Stimulated activated CD4-positive, alpha-beta T cell treated with anti-CD3 and anti-CD28 coated beads, Interleukin-2, amount 100 ng/mL, for 4 hours (primary cell): ENCODE measurements around the gene FOSL1.

Experiments
- DNase-seq: peaks from one replicate; pipeline ENCODE4 v3.0.0-alpha.2; 2020; ENCODE audit warnings: low read depth

Gene FOSL1

DNA sequence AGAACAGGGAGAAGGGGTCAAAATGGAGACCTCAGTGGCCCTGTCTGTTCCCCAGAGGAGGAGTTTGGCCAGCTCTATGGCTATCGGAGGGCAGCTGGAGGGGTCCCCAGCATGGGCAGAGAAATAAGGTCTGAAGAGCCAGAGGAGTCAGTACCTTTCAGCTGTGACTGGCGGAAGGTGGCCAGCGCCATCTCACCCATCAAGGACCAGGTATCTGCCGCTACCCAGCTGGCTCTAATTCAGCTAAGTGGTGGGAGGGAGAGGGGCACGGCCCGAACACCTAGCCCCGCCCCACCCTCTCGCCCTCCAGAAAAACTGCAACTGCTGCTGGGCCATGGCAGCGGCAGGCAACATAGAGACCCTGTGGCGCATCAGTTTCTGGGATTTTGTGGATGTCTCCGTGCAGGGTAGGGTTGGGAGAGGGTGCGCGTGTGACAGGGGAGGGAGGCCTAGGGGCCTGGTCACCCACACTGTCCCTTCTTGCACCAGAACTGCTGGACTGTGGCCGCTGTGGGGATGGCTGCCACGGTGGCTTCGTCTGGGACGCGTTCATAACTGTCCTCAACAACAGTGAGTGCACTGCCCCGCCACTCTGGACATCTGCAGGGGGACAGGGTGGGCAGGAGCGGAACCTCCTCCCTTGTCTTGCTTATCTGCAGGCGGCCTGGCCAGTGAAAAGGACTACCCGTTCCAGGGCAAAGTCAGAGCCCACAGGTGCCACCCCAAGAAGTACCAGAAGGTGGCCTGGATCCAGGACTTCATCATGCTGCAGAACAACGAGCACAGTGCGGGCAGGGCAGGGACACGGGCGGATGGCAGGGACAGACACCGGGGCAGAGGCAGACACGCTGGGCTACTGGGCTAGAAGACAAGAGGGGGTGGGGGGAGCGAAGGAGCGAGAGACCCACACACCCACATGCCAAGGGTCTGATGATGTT, 17.8 kb downstream of the FOSL1 start:
- no peak for DNase-seq

DNA sequence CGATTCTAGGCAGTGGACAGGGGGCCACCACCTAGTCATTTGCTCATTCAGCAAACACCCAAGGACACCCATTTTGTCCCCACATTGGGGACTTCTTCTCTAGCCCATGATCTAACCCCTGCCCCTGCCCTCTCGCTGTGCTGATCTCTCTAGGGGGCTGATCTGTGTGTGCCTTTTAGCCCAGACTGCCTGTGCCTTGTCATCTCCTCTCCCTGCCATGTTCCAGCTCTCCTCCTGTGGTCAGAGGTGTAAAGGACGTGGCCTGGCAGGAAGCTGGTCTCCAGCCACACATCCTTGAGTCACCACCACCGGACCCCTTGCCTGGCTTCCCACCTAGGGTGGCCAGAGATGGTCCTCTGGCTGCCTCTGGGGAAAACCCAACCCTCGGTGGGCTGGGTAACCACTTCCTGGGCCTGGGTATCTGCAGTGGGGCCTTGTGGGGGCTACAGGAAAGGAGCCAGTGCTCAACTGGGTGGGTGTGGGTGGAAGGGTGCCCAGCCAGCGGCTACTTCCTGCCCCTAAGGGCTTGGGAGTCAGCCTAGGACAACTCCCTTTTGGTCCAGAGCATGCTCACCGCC, 19.3 kb downstream of the FOSL1 start:
- DNase-seq, result no peak

GRCh38 chr11:65880027-65880426, 20.2 kb downstream of the FOSL1 start:
- DNase-seq, result no peak

DNA sequence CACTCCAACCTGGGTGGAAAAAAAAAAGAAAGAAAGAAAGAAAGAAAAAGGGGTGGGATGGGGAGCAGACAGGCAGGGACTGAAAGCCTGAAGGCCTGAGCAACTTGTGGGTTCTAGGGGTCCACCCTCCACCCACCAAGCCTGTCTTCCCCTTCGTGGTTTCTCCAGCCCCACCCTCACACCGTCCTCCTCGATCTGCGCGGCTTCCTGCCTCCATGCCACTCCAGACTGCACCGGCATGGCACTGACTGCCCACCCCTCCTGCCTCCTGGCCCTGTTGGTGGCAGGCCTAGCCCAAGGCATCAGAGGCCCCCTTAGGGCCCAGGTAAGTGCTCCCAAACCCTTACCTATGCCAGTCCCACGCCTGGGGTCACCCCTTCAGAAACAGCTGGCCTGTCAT, 20.6 kb downstream of the FOSL1 start, which contains the start of gene CTSW:
TSS of gene CTSW (plus strand) at position 221 of the 400 bp plus-strand sequence. CDS start at position 239, 18 bp downstream.
- DNase-seq, result no peak

DNA sequence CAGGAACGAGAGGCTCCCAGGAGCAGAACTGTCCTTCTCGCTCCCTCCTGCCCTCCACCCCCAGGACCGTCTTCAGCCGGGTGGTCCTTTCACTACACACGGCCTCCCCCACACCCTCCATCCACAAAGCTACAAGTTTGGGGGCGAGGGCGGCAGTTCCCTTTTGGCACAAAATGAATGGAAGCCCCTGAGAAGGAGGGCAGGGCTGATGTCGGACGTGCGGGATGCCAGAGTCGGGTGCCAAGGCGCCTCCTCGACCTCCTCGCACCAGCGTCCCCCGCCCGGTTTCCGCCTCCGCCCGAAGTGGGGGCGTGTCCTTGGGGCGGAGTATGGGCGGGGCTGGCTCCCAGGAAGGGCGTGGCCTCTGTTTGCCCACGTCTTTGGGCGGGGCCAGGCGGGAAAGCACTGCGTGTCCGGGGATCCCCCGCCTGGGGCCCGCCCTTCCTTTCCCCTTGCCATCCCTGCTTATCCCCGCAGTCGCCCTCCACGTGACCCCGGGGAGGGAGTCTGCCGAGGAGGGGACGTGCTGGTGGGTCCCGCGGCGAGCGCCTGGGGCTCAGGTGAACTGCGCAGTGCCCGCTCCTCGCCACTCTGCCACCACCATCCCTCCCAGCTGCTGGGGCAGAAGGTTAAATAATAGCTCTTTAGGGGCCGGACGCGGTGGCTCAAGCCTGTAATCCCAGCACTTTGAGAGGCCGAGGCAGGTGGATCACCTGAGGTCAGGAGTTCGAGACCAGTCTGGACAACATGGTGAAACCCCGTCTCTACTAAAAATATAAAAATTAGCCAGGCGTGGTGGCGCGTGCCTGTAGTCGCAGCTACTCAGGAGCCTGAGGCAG, 26.7 kb downstream of the FOSL1 start:
- DNase-seq, result peak; percentile 93

DNA sequence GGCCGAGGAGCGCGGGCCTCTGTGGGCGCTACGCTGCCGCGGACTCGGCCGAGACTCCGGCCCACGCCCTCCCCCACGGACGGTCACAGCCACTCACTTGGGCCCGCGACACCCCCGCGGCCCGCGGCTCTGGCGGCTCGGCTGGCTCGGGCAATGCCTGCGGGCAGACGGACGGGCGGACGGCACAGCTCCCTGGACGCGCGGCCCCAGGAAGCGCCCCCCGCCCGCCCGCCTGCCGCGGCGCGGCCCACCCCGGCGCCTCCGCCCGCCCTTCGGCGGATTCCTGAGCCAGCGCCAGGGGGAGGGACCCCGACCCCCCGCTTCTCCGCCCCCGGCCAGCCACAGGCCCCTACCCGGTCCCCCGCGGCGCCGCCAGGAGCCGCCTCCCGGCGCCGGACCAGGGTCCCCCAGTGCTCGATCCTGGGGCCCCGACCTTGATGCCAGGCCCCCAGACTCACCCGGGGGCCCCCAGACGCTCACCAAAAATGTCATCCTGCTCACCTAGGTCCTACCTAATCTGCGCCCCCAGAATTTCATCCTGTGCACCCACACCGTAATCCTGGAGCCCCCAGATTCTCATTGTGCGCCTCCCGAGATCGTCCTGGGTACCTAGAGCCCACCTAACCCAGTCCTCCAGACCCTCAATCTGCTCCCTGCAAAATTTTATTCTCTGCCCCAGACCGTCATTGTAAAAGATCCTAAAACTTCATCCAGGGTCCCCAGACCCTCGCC, 27.4 kb downstream of the FOSL1 start, which contains the start of gene EFEMP2:
TSS of gene EFEMP2 (minus strand) at position 215 of the 732 bp plus-strand sequence. CDS start 446 bp downstream, outside the sequence.
- DNase-seq, result no peak

GRCh38 chr11:65871811-65872548, 28.2 kb downstream of the FOSL1 start:
- DNase-seq, result no peak

DNA sequence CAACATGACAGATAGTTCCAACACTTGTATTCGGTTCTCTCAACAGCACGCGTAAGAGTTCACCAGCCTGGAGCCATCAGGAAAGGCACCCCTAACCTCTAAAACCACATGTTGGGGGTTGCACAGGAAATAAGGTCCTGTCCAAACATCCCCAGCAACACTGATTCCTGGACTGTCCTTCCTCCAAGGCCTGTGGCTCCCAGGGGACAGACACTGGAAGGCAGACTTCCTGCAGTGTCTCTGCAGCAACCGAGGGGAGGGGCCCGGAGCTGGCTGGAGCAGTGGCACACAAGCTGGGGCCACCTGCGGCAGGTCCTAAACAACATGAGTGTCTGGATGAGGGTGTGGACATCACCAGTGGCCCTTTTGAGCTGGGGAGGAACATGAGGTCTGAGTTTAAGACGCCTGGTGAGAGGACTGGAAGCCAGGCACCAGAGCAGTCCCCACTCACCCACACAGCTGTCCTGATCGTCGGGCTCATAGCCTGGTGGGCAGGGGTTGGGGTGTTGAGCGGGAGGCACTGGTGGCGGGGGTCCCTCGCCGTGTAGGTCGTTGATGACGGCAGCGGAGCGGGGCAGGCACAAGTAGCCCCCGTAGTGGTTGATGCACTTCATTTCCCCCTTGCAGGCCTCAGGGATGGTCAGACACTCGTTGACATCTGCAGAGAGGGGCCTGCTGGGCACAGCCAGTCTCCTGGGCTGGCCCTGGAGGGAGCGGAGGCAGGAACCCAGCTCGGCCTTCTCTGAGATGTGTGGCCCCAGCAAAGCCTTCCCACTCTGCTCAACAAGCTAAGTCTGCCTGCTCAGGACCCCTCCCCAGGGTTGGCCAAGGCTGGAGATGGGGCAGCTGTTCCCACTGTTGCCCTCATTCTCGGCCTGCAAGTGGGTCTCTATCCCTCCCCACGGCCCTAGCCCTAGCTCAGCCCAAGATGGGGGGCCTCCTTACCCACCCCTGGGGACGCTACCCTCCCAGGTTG, 29.2 kb downstream of the FOSL1 start:
- no peak for DNase-seq

DNA sequence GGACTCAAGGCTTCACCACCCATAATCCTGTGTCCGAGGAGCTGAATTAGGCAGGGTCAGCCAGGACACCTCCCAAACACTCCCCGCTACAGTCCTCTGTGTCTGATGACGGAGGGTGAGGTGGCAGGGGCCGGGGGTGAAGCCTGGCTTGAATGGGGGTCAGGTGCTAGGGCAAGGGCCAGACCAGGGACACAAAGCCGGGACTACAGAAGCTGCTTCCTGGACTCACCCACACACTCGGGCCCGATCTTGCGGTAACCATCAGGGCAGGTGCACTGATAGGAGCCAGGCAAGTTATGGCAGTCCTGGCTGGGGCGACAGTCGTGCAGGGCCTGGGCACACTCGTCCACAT, 29.9 kb downstream of the FOSL1 start:
- no peak for DNase-seq

DNA sequence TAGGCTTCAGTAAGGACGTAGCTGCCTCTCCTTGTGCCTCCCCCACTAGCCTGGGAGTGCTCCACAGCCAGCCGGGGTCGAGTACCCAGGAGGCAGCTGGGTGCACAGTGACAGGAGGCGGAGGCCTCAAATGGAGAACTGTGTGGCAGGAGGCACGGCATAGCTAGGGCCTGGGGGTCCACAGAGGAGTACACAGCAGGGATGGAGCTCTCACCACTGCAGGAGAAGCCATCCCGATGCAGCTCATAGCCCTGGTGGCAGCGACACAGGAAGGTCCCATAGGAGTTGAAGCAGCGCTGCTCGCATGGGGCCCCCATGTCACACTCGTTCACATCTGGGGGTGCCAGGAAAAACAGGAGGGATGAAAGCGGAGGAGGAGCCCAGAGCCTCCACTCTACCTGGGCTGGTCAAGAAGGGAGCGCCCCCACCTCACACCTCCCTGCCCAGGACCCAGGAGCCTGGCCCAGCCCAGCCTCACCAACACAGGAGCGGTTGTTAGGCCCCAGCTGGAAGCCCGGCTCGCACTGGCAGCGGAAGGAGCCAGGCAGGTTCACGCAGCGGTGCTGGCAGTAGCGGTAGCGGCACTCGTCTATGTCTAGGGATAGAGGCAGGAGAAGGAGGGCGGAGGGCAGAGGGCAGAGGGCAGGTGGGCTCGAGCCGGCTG, 30.4 kb downstream of the FOSL1 start:
- no peak for DNase-seq

GRCh38 chr11:65868907-65869306, 31.3 kb downstream of the FOSL1 start:
- DNase-seq, result no peak

GRCh38 chr11:65868076-65868667, 32.0 kb downstream of the FOSL1 start:
- DNase-seq, result no peak

- no peak for DNase-seq
These were observed 32.7 kb downstream of the FOSL1 start for GRCh38 chr11:65867284-65868071.

DNA sequence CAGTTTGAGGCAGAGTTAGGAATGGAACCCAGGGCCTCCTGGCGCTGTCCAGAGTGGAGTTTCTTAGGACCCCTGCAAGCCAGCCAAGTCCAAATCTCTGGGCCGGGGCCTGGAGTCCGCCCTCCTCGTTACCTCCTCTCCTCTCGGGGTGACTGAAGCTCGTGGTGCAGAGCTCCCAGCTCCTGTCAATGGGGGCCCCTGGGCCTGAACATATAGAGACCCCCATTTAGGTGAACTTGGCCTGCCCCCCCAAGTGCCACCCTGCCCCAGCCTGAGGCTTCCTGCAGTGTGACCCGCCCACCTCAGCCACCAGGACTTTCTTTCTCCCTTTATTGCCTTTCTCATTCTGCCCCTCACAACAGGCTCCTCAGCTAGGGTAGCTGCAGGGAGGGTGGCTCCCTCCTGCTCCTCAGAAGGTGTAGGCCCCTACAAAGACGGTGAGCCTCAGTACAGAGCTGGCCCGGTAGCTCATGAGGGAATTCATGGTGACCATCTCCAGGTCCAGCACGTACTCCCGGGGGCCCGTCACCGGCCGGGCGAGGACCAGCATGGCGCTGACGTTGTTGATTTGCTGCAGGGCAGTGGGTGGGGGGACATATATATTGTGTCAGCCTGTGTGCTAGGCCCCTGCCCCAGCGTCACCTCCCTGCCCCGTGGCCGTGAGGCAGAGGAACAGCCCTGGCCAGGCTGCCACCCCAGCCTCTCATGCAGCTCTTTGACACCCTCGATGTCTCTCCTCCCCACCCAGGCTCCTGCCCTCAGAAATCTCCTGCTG, 33.5 kb downstream of the FOSL1 start:
- DNase-seq, result no peak

GRCh38 chr11:65865550-65866172, 34.5 kb downstream of the FOSL1 start:
- no peak for DNase-seq

DNA sequence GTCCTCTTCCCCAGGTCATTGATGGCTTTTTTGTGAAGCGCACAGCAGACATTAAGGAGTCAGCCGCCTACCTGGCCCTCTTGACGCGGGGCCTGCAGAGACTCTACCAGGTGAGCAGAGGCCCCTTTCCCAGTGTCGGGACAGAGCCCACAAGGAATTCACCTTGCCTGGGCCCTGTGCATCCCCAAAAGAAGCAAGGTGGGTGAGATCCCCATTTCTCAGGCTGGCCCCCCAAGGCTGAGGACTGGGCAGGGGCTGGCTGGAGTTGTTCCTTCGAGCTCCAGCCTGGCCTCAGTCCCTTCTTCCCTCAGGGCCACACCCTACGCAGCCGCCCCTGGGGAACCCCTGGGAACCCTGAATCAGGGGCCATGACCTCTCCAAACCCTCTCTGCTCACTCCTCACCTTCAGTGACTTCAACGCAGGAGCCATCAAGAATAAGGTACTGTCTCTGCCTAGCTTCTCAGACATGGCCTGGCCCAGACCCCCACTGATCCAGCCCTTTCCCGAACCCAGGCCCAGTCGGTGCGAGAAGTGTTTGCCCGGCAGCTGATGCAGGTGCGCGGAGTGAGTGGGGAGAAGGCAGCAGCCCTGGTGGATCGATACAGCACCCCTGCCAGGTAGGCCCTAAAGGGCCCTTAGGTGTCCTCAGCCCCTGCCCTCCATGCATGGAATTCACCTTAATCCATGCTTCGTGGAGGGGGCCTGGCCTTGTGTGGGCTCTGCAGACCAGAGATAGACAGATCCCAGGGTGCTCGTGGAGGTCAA, 35.3 kb downstream of the FOSL1 start:
- no peak for DNase-seq
